ENCODE results near the gene DPP10. TPM values are rescaled to one million over a fixed set of nuclear protein-coding genes. Genes with fewer than 3 reads are reported as not detected.

Gene DPP10
- total RNA-seq, 4 donors from 2014 or later, result 0.13 to 2.8 (median 0.48) TPM; not detected in 1

DNA sequence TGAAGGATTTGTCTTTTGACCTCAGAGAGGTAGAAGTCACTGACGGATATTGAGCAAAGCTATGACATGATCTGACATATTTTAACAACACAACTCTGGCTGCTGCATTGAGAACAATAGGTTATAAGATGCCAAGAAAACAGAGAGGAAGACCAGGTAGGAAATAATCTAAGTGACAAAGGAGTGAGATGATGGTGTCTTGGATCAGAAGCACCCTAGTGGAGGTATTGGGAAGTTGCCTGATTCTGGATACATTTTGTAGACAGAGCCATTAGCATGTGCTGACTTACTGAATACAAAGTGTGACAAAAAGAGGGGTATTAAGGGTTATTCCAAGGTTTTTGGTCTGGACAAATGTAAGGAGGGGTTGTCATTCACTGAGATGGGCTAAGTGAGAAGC, 1438.1 kb downstream of the DPP10 start:
- no peak for DNase-seq (ENCODE audit: low spot score)
- TF ChIP-seq CTCF (IDR thresholded peaks at IDR 0.05), result no peak
- ATAC-seq (ENCODE audit: low FRiP score), result no peak

DNA sequence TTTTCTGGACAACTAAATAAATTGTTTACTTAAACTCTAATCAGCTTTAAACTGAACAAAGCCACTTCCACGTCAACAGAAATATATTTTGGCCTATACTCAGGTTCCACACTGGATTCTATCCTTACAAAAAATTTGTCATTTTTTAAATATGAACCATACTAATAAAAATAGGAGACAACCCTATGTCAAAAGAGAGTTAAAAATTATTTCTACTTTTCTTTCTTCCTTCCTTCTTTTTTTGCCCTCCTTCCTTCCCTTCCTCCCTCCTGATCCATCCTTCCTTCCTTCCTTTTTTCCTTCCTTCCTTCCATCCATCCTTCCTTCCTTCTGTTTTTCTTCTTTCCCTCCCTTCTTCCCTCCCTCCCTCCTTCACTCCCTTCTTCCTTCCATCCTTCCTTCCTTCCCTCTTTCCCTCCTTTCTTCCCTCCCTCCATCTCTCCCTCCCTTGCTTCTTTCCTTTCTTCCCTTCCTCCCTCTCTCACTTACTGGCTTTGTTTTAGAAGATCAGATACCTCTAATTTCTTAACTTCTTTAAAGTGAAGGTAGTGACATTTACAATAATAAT, 1444.9 kb downstream of the DPP10 start:
- TF ChIP-seq CTCF (IDR thresholded peaks at IDR 0.05), result no peak
- no peak for ATAC-seq (ENCODE audit: low FRiP score)
- DNase-seq (ENCODE audit: low spot score), result no peak

Small RNAs within 50 kb of the gene (small RNA-seq; reads per million reads assigned to genes)
- not detected for gene RNU2-41P

Data from omental fat pad (tissue), 4 donors.